GM12891 (cell line): Measurements from ENCODE around the gene XRCC3.

Experiments
- PAX5 ChIP-seq: IDR thresholded peaks from 2 replicates; pipeline ENCODE4 v1.6.1; 2011; ENCODE audit warnings: low read length, moderate library complexity, mild to moderate bottlenecking; ENCODE audit not compliant: insufficient read depth, severe bottlenecking
- POLR2A ChIP-seq: IDR thresholded peaks from 2 replicates; pipeline ENCODE4 v1.6.1; 2011; ENCODE audit warnings: low read depth, low read length, control low read depth
- POLR2AphosphoS5 ChIP-seq: IDR thresholded peaks from 2 replicates; pipeline ENCODE4 v1.6.1; 2011; ENCODE audit warnings: low read depth, low read length, control low read depth
- TAF1 ChIP-seq: IDR thresholded peaks from 2 replicates; pipeline ENCODE4 v1.6.1; 2011; ENCODE audit warnings: low read depth, low read length, control low read depth

- TF ChIP-seq POLR2A (no peak), POLR2AphosphoS5 (no peak), TAF1 (no peak), PAX5 (no peak)
Observed at GRCh38 chr14:103705504-103706284, 9.6 kb downstream of the XRCC3 start.
